Sciatic nerve (tissue), 2 donors: ENCODE data around the gene TENM3. TPM values are rescaled to one million over a fixed set of nuclear protein-coding genes. Genes with fewer than 3 reads are reported as not detected.

Experiments used
- ATAC-seq: fragments of 200-7000 bp; cut with Tn5 transposase; one replicate; pipeline ENCODE4 v1.9.1; 2020; ENCODE audit warnings: mild to moderate bottlenecking, moderate library complexity
- DNase-seq: peaks from one replicate; pipeline ENCODE4 v3.0.0-alpha.2; 2020; ENCODE audit warnings: low spot score
- intact Hi-C: fragments of 100-400 bp; cut with DNase I; formaldehyde crosslinking; loops from one replicate; pipeline ENCODE4 v1.14.2; 2022
- total RNA-seq: library from RNA; stranded (reverse); fragmentation: NEBNext Ultra II Directional; extraction: Animal tissue kit (Norgen Biotek cat#: 25700); gene quantifications from one replicate; pipeline ENCODE4 v1.2.1, GENCODE V29; 2021
- donor health status: DM: no; HTN: no; CAD: no.
- donor health status: DM: no; HTN: no; CAD: no.

Gene TENM3
- total RNA-seq, 1 donor from 2014 or later, result 38.2 TPM

DNA sequence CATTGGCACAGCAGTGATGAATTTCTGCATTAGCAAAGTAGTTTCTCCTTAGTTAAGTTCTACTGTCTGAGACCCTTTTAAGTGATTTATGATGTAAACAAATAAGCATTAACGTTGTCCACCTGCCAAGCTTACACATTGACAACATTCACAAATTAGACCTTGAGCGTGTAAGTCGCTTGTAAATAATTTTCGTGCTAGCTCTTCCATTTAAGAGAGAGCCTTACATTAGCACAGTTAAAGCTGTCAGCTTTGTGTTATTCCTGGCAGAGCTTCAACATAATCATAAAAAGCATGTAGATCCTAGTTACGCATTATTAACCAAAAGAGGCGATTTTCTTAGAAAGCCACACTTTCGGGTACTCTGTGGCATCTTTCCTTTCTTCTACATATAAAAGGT is 546.3 kb downstream of the TENM3 start:
- DNase-seq, result no peak
- no peak for ATAC-seq
- intact Hi-C loops, result no loop called here

DNA sequence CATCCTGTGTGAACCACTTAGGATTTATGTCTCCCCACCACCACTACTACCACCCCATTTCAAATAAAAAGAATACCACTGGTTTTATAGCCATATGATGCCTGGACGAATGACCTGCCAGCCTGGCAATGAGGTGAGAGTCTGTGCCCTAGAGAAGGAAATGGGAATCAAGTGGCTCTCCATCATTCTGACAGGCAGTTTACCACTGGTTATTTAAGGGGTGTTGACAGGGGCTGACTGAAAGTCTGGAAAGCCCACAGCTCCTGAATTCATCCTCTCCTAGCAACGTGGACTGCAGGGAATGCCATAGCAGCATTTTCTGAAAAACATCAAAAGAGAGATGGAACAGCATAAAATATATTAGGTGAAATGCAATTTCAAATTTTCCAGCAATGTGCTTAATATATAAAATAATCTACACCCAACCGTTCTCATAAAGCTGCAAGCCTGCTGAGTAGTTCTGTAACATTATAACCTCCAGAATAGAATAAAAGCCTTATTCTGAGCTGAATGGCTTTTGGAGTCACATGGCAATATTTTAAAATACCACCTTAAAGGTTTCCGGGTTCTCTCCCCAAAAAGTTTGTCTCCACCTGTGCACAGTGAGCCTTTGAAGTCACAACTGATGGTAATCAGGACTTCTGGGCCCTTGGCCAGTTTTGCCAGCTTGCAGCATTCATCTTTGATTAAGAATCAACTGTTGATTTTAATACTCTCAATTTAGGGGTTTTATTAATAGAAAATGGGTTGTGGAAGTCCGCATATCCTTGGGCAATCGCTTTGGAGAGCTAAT is 552.4 kb downstream of the TENM3 start:
- intact Hi-C loops, result no loop called here

DNA sequence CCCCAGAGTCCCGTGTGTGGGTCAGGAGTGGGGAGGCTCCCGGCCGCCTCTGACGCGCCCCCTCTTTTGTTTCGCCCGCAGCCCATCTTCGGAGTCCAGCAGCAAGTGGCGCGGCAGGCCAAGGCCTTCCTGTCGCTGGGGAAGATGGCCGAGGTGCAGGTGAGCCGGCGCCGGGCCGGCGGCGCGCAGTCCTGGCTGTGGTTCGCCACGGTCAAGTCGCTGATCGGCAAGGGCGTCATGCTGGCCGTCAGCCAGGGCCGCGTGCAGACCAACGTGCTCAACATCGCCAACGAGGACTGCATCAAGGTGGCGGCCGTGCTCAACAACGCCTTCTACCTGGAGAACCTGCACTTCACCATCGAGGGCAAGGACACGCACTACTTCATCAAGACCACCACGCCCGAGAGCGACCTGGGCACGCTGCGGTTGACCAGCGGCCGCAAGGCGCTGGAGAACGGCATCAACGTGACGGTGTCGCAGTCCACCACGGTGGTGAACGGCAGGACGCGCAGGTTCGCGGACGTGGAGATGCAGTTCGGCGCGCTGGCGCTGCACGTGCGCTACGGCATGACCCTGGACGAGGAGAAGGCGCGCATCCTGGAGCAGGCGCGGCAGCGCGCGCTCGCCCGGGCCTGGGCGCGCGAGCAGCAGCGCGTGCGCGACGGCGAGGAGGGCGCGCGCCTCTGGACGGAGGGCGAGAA is 556.5 kb downstream of the TENM3 start:
- ATAC-seq, result no peak
- no peak for DNase-seq
- intact Hi-C loops, result no loop called here

More for the DNA sequence above, 552.4 kb downstream of the TENM3 start:
- no peak for DNase-seq
- no peak for ATAC-seq

- ATAC-seq (no peak), DNase-seq (no peak)
- intact Hi-C loops, result no loop called here
Measured at GRCh38 chr4:182800216-182800515, 557.0 kb downstream of the TENM3 start.

GRCh38 chr4:182801636-182802035 is 558.4 kb downstream of the TENM3 start:
- intact Hi-C loops, result no loop called here
- DNase-seq (no peak), ATAC-seq (no peak)

- intact Hi-C loops, result no loop called here
- no peak for ATAC-seq
Measured at GRCh38 chr4:182802621-182803020, 559.4 kb downstream of the TENM3 start.

GRCh38 chr4:182803235-182803634 is 560.0 kb downstream of the TENM3 start:
- intact Hi-C loops, result no loop called here
- no peak for ATAC-seq
- DNase-seq, result no peak

More at GRCh38 chr4:182802621-182803020, 559.4 kb downstream of the TENM3 start:
- DNase-seq, result no peak

DNA sequence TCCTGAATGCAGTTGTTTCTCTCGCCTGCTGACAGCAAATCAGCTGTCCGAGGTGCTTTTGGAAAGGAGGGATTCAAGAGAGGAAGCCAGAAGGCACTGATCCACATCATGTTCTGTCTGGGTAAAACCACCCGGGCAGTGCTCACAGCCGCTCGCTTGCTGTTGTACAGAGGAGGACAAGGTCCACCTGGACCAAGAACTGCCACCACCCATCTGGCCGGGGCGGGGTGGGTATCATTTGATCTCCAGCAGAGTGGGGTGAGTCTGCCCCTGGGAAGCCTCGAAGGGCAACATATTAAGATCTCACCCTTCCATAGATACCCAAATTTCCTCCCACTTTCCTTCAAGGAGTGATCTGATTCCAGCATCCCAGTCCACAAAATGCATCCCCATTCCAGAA is 560.9 kb downstream of the TENM3 start:
- ATAC-seq (no peak), DNase-seq (no peak)
- intact Hi-C loops, result no loop called here

GRCh38 chr4:182805321-182805720 is 562.1 kb downstream of the TENM3 start:
- intact Hi-C loops, result no loop called here
- DNase-seq, result no peak
- no peak for ATAC-seq

DNA sequence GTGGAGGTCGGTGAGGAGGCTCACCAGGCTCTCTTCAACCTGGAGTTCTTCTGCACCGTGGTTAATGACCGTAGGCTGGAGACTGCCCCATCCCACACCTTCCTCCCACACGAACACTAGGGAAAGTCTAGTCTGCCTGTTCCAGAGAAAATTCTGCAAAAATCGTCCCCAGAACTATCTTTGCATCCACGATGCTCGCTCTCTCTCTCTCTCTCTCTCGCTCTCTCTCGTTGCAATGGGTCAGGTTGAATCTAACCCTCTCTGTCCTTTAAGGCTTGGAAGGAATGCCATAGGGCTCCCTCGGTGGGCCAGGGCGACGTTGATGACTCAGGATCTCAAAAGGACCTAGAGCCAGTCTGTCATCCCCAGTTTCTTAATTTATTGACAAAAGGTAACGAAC is 562.5 kb downstream of the TENM3 start:
- DNase-seq, result no peak
- ATAC-seq, result no peak
- intact Hi-C loops, result no loop called here

- intact Hi-C loops, result no loop called here
- DNase-seq, result peak; percentile 88
- peak; percentile 90 for ATAC-seq
Measured at GRCh38 chr4:182806259-182807252, 563.4 kb downstream of the TENM3 start.

- DNase-seq (no peak), ATAC-seq (no peak)
- intact Hi-C loops, result no loop called here
Measured at GRCh38 chr4:182807346-182807745, 564.1 kb downstream of the TENM3 start.

DNA sequence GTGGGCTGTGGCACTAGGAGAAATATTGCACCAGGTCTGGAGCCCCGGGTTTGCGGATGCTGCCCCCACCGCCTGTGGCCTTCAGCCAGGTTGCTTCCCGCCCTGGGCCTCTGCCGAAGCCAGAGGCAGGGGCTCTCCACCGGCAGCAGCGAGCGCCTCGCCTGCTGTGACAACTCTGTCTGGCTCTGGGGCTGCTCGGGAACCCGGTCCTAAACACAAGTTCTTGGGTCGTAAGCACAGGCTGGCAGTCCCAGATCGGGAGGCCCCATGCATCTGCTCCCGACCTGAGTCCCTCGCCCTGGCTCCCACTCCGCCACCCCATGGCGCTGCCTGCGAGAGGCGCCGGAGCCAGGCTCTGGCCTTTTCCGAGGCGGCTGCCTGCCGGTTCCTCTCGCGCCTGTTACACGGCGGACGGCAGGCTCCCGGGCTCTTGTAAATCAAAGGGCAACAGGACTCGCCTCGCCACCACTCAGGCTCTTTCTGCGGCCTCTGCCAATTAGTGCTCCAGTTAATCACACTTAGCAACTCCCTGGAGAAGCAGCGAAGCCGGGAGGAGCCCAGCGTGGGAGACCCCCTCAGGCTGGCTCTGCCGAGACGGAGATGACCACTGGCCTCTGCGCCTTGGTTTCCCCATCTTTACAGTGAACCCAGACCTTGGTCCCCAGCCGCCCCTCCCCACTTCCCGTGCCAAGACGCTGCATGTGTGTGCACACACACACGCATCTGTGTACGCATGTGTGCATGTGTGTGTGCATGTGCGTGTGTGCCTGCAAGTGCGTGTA is 564.8 kb downstream of the TENM3 start:
- intact Hi-C loops, result no loop called here
- ATAC-seq (no peak), DNase-seq (no peak)

- DNase-seq (no peak), ATAC-seq (no peak)
- intact Hi-C loops, result no loop called here
Measured at GRCh38 chr4:182808673-182809416, 565.6 kb downstream of the TENM3 start.

DNA sequence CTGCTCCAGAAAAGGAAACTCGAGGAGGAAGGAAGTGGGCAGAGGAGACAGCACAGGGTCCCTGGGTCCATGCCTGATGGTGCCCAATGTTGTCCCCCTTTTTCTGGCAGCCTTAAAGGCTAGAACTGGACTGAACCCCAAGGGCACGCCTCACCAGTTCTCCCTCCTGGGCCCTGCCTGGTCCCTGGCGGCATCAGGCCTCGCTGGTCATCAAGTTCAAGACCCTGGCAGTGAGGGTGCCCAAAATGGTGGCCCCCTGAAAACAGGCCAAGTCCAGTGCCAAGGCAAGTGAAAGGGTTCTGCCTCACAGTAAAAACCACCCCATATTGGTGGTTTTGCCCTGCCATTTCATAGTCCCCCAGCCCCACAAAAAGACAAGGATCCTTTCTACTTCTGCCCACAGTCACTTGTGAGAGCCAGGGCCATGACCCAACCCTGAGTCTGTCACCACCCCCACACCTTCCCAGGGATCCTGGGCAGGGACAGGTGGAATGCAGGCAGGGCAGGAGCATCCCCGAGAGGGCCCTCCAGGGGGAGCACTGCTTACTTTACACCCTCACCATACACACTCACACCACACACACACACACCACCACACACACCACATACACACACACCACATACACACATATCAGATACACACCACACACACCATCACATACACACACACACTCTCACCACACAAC is 566.4 kb downstream of the TENM3 start:
- no peak for DNase-seq
- ATAC-seq, result no peak
- intact Hi-C loops, result no loop called here

- intact Hi-C loops, result no loop called here
- DNase-seq, result no peak
- no peak for ATAC-seq
Measured at GRCh38 chr4:182810103-182810615, 567.0 kb downstream of the TENM3 start.

DNA sequence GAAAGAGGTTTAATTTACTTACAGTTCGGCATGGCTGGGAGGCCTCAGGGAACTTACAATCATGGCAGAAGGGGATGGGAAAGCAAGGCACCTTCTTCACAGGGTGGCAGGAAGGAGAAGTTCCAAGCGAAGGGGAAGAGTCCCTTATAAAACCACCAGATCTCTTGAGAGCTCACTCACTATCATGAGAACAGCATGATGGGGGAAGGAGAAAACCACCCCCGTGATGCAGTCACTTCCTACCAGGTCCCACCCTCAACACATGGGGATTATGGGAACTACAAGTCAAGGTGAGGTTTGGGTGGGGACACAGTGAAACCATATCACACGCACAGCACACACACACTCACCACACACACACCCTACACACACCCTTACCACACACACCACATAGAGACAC is 569.7 kb downstream of the TENM3 start:
- intact Hi-C loops, result no loop called here
- no peak for DNase-seq
- ATAC-seq, result no peak
